GM21528 (cell line): ENCODE measurements around the gene ADM5.

ENCODE experiments used
- ATAC-seq: cut with Tn5 transposase; IDR thresholded peaks from one replicate; pipeline ENCODE4 v1.9.1; 2021; ENCODE audit warnings: mild to moderate bottlenecking, moderate library complexity; ENCODE audit not compliant: unreplicated experiment, low FRiP score

The ADM5 gene

GRCh38 chr19:49679771-49680413 is 9.5 kb upstream of the ADM5 start:
- ATAC-seq, result no peak

- no peak for ATAC-seq
Observed at GRCh38 chr19:49680421-49681351, 8.7 kb upstream of the ADM5 start.

DNA sequence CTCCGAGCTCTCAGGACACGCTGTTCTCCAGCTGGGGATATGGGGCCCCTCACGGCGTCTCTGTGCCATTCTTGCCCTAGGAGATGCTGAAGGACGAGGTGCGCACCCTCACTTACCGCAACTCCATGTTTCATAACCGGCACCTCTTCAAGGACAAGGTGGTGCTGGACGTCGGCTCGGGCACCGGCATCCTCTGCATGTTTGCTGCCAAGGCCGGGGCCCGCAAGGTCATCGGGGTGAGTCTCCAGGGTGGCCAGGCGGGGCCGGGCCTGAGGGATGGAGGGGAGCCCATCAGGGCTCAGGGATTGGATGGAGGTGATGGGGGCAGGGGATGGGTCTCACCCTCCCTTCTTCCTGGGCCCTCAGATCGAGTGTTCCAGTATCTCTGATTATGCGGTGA is 7.6 kb upstream of the ADM5 start:
- no peak for ATAC-seq

- ATAC-seq, result no peak
Observed at GRCh38 chr19:49682274-49682673, 7.1 kb upstream of the ADM5 start.

GRCh38 chr19:49683814-49684250 is 5.6 kb upstream of the ADM5 start:
- no peak for ATAC-seq

- ATAC-seq, result no peak
Observed at GRCh38 chr19:49684251-49684982, 5.0 kb upstream of the ADM5 start.

DNA sequence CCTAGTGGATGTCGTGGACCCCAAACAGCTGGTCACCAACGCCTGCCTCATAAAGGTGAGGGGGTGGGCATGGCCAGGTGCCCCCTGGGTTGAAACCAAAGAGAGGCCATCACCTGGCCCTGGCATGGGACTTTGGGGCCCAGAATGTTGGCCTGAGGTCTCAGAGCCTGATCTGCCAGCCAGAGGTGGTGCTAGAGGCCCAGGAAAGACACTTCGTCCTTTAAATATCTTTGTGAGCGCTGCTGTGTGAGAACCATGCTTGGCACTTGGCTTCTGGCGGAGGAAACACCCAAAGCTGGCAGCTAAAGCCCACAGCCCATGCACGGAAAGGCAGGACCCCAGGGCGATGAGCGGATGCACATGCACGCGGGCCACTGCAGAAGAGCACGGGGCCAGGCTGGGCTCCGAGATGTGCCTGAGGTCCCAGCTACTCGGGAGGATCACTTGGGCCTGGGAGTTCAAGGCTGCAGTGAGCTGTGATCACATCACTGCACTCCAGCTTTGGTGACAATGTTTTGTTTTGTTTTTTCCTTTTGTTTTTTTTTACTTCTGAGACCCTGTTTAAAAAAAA is 4.3 kb upstream of the ADM5 start:
- ATAC-seq, result no peak

DNA sequence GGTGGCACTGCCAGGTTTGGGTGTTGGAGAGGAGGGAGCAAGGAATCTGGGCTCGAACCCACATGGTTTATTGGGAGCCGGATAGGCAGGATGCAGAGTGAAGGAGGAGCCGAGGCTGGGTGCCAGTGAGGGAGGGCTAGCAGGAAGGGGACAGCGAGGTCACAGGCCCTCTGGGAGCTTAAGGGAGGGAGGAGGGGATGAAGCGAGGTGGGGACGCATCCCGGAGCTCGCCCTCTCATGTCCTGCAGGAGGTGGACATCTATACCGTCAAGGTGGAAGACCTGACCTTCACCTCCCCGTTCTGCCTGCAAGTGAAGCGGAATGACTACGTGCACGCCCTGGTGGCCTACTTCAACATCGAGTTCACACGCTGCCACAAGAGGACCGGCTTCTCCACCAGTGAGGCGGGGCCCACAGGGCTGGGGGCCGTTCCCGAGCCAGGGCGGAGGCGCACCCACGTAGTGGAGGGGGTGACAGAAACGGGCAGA is 3.5 kb upstream of the ADM5 start:
- ATAC-seq, result no peak

- ATAC-seq, result no peak
Observed at GRCh38 chr19:49686503-49687088, 2.8 kb upstream of the ADM5 start.

GRCh38 chr19:49687150-49687549 is 2.2 kb upstream of the ADM5 start:
- no peak for ATAC-seq

DNA sequence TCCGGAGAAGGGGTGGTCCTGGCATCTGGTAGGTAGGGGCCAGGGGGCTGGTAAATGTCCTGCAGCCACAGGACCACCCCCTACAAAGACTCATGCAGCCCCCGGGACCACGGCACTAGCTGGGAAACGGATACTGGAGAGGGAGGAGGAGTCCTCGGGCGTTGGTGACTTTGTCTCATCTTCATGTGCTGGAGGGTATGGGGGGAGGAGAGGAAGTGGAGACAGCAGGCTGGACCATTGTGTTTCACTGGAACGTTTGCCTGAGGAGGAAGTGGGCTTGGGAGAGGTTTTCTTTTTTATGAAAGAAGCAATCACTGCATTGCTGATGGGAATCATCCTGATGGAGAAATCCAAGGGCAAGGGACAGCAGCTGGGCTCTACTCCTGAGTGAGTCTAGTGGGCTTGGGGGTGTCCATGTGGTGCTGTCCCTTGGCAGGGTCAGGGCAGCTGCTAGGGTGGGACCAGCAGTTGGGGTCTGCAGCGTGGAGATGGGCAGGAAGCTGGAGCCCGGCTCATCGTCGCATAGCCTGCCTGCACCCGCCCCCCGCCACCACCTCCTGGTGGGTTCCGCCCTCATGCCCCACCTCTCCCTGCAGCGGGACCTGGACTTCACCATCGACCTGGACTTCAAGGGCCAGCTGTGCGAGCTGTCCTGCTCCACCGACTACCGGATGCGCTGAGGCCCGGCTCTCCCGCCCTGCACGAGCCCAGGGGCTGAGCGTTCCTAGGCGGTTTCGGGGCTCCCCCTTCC is 1.7 kb upstream of the ADM5 start:
- no peak for ATAC-seq

DNA sequence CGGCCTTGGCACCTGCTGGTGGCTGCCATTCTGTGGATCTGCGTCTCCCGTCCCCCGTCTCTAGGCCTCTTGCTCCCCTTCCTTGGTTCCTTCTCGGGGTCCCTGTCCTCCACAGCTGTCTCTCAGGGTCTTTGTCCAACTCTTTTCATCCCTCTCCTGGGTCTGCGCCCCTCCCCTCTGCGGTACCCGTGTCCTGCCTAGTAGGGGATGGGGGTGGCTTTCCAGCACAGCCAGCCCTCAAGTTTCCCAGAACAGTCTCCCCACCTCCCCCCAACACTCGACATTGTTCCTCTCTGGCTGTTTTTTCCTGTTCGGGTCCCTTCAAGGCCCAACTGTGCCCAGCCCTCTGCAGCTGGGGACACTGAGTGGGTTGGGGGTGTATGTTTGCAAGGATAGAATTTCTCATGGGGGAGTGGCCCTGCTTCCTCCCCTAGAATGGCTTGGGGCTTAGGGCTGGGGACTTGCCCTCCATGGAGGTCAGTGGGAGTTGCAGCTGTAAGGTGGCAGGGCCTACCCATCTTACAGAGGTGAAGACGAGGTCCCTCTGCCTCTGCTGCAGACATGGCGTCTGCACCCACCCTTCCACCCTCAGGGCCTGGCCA is 762 bp upstream of the ADM5 start:
- no peak for ATAC-seq

DNA sequence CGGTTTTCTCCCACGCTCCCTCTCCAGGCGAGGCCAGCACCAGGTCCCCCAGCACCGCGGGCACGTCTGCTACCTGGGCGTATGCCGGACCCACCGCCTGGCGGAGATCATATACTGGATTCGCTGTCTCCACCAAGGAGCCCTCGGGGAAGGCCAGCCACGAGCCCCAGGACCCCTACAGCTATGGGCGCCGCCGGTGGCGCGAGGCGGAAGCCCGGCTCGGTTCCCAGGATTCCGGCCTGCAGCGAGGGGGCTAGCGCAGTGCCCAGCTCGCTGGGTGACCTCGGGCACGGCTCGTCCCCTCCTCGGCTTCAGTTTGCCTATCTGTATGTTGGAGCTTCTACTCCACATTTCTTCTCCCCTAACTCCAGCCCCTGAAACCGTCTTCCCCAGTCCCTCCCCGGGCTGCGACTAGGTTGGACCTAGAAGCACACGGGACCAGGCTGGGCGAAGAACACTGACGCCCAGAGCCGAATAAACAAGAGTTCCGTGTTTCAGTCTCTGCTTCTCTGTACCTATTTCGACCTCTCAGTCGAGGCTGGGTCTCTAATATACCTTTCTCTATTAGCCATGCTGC is 773 bp downstream of the ADM5 start:
- ATAC-seq, result no peak

DNA sequence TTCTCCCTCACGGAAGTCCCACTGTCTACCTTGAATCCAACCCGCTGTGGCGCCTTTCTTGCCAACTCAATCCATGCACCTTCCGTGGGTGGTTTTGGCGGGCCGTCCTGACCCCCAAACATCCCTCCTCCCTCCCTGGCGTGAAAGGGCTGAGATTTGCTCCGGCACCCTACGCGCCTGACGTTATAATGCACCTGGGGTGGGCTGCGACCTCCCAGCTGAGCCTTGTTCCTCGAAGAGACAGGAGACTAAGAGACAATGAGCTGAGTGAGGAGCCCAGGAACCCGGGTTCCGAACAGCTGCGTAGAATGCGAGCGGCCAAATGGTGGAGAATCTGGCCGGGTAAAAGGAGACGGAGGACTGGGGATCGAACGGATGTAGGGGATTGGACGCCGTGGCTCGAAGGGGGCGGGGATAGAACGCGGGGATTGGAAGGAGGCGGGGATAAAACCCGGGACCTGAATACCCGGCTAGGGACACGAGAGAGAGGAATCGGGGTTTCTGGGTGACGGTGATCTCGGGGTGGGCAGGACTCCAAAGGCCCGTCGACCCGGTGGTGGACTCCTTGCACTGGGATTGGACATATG is 1.4 kb downstream of the ADM5 start, which contains the start of gene CPT1C:
TSS of gene CPT1C (plus strand) at position 461 of the 587 bp plus-strand sequence. CDS start 1,137 bp downstream, outside the sequence.
- no peak for ATAC-seq

- no peak for ATAC-seq
Observed at GRCh38 chr19:49691243-49692146, 2.1 kb downstream of the ADM5 start.

- ATAC-seq, result no peak
Observed at GRCh38 chr19:49692147-49692506, 2.7 kb downstream of the ADM5 start.

GRCh38 chr19:49696115-49696514 is 6.7 kb downstream of the ADM5 start:
- no peak for ATAC-seq
